Measurements from ENCODE around the gene GPAT3. TPM values are rescaled to one million over a fixed set of nuclear protein-coding genes. Genes with fewer than 3 reads are reported as not detected.

The GPAT3 gene
- total RNA-seq, 4 donors from 2014 or later, result 2.3 to 7.3 (median 4.5) TPM

GRCh38 chr4:83561381-83561780 is 25.5 kb downstream of the GPAT3 start:
- Histone ChIP-seq H3K36me3 (no peaks in the 10 kb centered on the region), H3K27ac (no peak overlapping the region), H3K27me3 (no peaks in the 10 kb centered on the region), H3K4me1 (peaks cover 6% of the 10 kb centered on the region), H3K4me3 (no peak overlapping the region), H3K9me3 (no peaks in the 10 kb centered on the region)
- 27% methylated on average over 2 of the region's 2 CpGs for WGBS
- DNase-seq (ENCODE audit: low spot score in 2 of 2), result no peak
- TF ChIP-seq POLR2A (IDR thresholded peaks at IDR 0.05) (no peak), EP300 (IDR thresholded peaks at IDR 0.05) (no peak), POLR2AphosphoS5 (IDR thresholded peaks at IDR 0.05) (no peak)
- TF ChIP-seq, protein P1, sequence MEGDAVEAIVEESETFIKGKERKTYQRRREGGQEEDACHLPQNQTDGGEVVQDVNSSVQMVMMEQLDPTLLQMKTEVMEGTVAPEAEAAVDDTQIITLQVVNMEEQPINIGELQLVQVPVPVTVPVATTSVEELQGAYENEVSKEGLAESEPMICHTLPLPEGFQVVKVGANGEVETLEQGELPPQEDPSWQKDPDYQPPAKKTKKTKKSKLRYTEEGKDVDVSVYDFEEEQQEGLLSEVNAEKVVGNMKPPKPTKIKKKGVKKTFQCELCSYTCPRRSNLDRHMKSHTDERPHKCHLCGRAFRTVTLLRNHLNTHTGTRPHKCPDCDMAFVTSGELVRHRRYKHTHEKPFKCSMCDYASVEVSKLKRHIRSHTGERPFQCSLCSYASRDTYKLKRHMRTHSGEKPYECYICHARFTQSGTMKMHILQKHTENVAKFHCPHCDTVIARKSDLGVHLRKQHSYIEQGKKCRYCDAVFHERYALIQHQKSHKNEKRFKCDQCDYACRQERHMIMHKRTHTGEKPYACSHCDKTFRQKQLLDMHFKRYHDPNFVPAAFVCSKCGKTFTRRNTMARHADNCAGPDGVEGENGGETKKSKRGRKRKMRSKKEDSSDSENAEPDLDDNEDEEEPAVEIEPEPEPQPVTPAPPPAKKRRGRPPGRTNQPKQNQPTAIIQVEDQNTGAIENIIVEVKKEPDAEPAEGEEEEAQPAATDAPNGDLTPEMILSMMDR (IDR thresholded peaks at IDR 0.05), result no peak

GRCh38 chr4:83563998-83564397 is 28.1 kb downstream of the GPAT3 start:
- H3K27me3 ChIP-seq, result no peaks in the 10 kb centered on the region
- H3K4me3 ChIP-seq, result no peak overlapping the region
- no peak for TF ChIP-seq POLR2A (IDR thresholded peaks at IDR 0.05)
- no peak for TF ChIP-seq EP300 (IDR thresholded peaks at IDR 0.05)
- TF ChIP-seq POLR2AphosphoS5 (IDR thresholded peaks at IDR 0.05), result no peak
- TF ChIP-seq, protein P1 (IDR thresholded peaks at IDR 0.05), result no peak
- WGBS, result 80% methylated on average over 1 of the region's 1 CpG
- DNase-seq (ENCODE audit: low spot score in 2 of 2), result no peak
- peaks cover 6% of the 10 kb centered on the region for H3K4me1 ChIP-seq
- no peak overlapping the region for H3K27ac ChIP-seq
- H3K9me3 ChIP-seq, result no peaks in the 10 kb centered on the region
- no peaks in the 10 kb centered on the region for H3K36me3 ChIP-seq

DNA sequence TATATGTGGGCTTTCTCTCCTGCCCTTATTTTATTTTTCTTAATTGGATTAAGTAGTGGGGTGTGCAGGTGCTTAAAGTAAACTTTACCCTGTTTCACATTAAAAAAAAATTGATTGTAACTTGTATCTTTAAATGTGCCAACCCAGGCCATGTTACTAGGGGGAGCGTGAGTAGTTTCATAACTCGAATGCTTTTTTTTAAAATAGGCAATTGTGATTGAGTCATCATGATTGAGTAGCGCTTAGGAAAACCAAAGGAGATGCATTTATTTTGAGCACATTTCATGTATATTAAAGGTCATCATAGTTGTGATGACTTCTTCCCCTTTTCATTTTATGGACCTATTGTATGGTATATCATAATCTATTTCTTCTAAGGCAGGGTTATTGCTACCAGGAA is 32.2 kb downstream of the GPAT3 start:
- Histone ChIP-seq H3K4me3 (no peak overlapping the region), H3K4me1 (no peaks in the 10 kb centered on the region), H3K27me3 (no peaks in the 10 kb centered on the region), H3K27ac (no peak overlapping the region), H3K36me3 (no peaks in the 10 kb centered on the region), H3K9me3 (no peaks in the 10 kb centered on the region)
- 81% methylated on average over 3 of the region's 3 CpGs for WGBS
- no peak for TF ChIP-seq POLR2AphosphoS5 (IDR thresholded peaks at IDR 0.05)
- TF ChIP-seq POLR2A (IDR thresholded peaks at IDR 0.05), result no peak
- TF ChIP-seq EP300 (IDR thresholded peaks at IDR 0.05), result no peak
- TF ChIP-seq, protein P1 (IDR thresholded peaks at IDR 0.05), result no peak
- DNase-seq (ENCODE audit: low spot score in 2 of 2), result no peak

- no peaks in the 10 kb centered on the region for H3K9me3 ChIP-seq
- DNase-seq (ENCODE audit: low spot score in 2 of 2), result no peak
- H3K4me3 ChIP-seq, result no peak overlapping the region
- no peak overlapping the region for H3K27ac ChIP-seq
- H3K27me3 ChIP-seq, result no peaks in the 10 kb centered on the region
- TF ChIP-seq, protein P1 (IDR thresholded peaks at IDR 0.05), result no peak
- H3K4me1 ChIP-seq, result no peaks in the 10 kb centered on the region
- H3K36me3 ChIP-seq, result no peaks in the 10 kb centered on the region
- WGBS, result 72% methylated on average over 4 of the region's 4 CpGs
Observed at GRCh38 chr4:83569429-83569828, 33.5 kb downstream of the GPAT3 start.

DNA sequence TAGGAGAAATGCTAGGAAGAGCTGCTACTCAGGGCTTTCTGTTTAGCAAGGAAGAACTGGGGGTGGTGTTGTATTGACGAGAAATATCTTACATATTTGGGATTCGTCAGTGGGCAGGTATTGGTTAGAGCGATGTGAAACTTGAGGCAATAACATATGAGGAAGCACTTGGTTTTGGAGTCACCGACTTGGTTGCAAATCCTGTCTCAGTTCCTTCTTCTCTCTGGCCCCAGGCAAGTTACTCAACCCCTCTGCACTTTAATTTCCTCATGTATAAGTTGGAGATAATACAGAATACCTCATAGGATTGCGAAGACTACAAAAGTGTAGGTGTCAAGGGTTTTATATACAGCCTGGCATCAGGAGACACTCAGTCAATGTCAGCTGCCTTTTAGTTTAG is 34.1 kb downstream of the GPAT3 start:
- Histone ChIP-seq H3K4me3 (no peak overlapping the region), H3K4me1 (no peaks in the 10 kb centered on the region), H3K36me3 (no peaks in the 10 kb centered on the region), H3K9me3 (no peaks in the 10 kb centered on the region), H3K27me3 (no peaks in the 10 kb centered on the region), H3K27ac (no peak overlapping the region)
- TF ChIP-seq, protein P1 (IDR thresholded peaks at IDR 0.05), result no peak
- TF ChIP-seq EP300 (IDR thresholded peaks at IDR 0.05) (no peak), POLR2A (IDR thresholded peaks at IDR 0.05) (no peak), POLR2AphosphoS5 (IDR thresholded peaks at IDR 0.05) (no peak)
- no peak for DNase-seq (ENCODE audit: low spot score in 2 of 2)
- WGBS, result 71% methylated on average over 5 of the region's 5 CpGs
